GM23248 (cell line): ENCODE data around the gene ANO4. TPM values are rescaled to one million over a fixed set of nuclear protein-coding genes. Genes with fewer than 3 reads are reported as not detected.
A peak's percentile ranks its signal among the peaks of the same experiment; 100 is the strongest.

Experiments
- DNase-seq: peaks from one replicate; pipeline ENCODE4 v3.0.0-alpha.2; 2015
- H2AFZ ChIP-seq: fragments of 200-600 bp; sonication (generic); 2 replicates; pipeline ENCODE4 v1.6.1; 2016; ENCODE audit warnings: antibody characterized with exemption
- H3F3A ChIP-seq: fragments of 200-600 bp; sonication (generic); 2 replicates; pipeline ENCODE4 v1.6.1; 2016; ENCODE audit warnings: mild to moderate bottlenecking, antibody characterized with exemption, mixed run types; ENCODE audit not compliant: insufficient read depth
- H3K27ac ChIP-seq: fragments of 200-600 bp; sonication (generic); 2 replicates; pipeline ENCODE4 v1.5.1; 2016; ENCODE audit warnings: mild to moderate bottlenecking
- H3K27me3 ChIP-seq: fragments of 200-600 bp; sonication (generic); replicated peaks from 2 replicates; pipeline ENCODE4 v1.6.1; 2016; ENCODE audit warnings: mild to moderate bottlenecking; ENCODE audit not compliant: insufficient read depth
- H3K36me3 ChIP-seq: fragments of 200-600 bp; sonication (generic); 2 replicates; pipeline ENCODE4 v1.6.1; 2016; ENCODE audit warnings: low read depth, mild to moderate bottlenecking
- H3K4me1 ChIP-seq: fragments of 200-600 bp; sonication (generic); 2 replicates; pipeline ENCODE4 v1.6.1; 2016; ENCODE audit warnings: mild to moderate bottlenecking; ENCODE audit not compliant: insufficient read depth
- H3K4me2 ChIP-seq: fragments of 200-600 bp; sonication (generic); one replicate; pipeline ENCODE4 v1.6.1; 2016; ENCODE audit warnings: mild to moderate bottlenecking; ENCODE audit not compliant: unreplicated experiment
- H3K4me3 ChIP-seq: fragments of 200-600 bp; sonication (generic); 2 replicates; pipeline ENCODE4 v1.5.1; 2016; ENCODE audit warnings: mild to moderate bottlenecking
- H3K79me2 ChIP-seq: fragments of 200-600 bp; sonication (generic); 2 replicates; pipeline ENCODE4 v1.6.1; 2016; ENCODE audit warnings: mild to moderate bottlenecking; ENCODE audit not compliant: insufficient read depth
- H3K9ac ChIP-seq: fragments of 200-600 bp; sonication (generic); 2 replicates; pipeline ENCODE4 v1.6.1; 2016; ENCODE audit warnings: mild to moderate bottlenecking
- H3K9me2 ChIP-seq: fragments of 200-600 bp; sonication (generic); 2 replicates; pipeline ENCODE4 v1.6.1; 2016; ENCODE audit warnings: mixed run types, mild to moderate bottlenecking, moderate library complexity; ENCODE audit not compliant: insufficient read depth
- H3K9me3 ChIP-seq: fragments of 200-600 bp; sonication (generic); one replicate; pipeline ENCODE4 v1.6.1; 2017; ENCODE audit warnings: low read depth
- H4K20me1 ChIP-seq: fragments of 200-600 bp; sonication (generic); 2 replicates; pipeline ENCODE4 v1.6.0; 2016; ENCODE audit not compliant: insufficient read depth
- EZH2 ChIP-seq: fragments of 200-600 bp; sonication (generic); IDR thresholded peaks from 2 replicates; pipeline ENCODE4 v1.6.1; 2018; ENCODE audit warnings: antibody characterized with exemption, mild to moderate bottlenecking; ENCODE audit not compliant: insufficient read depth, poor library complexity, severe bottlenecking
- EZH2phosphoT487 ChIP-seq: fragments of 200-600 bp; sonication (generic); IDR thresholded peaks from 2 replicates; pipeline ENCODE4 v1.6.1; 2018; ENCODE audit warnings: antibody characterized with exemption, moderate library complexity, mild to moderate bottlenecking, low read depth; ENCODE audit not compliant: insufficient read depth
- WGBS, 2 experiments: methylation state at CpG; one replicate each; pipeline ENCODE4 v1.1.6; 2015 to 2017; ENCODE audit warnings: low lambda C conversion rate in 2 of 2, low coverage in 1 of 2; ENCODE audit errors: missing lambda C conversion rate in 2 of 2; 5-methylcytosine and 5-hydroxymethylcytosine counted together
- in situ Hi-C: fragments of 300-500 bp; cut with MboI; formaldehyde crosslinking; loops from 2 replicates; pipeline ENCODE4 v1.15.0; 2020
- polyA plus RNA-seq: library from polyadenylated mRNA; unstranded; fragments of >200 nt; fragmentation: Nextera tagmentation; extraction: Ambion mirVana; gene quantifications from 2 replicates; pipeline ENCODE4 v1.2.1, GENCODE V29; 2016
- total RNA-seq: library from RNA; depleted of rRNA; stranded (reverse); fragments of >200 nt; shearing (Covaris generic); gene quantifications from 2 replicates; pipeline ENCODE4 v1.2.3, GENCODE V29; 2014

ANO4 gene
- total and polyA plus RNA-seq, 2 experiments from 2014 or later, result 6.6 to 7.6 TPM

DNA sequence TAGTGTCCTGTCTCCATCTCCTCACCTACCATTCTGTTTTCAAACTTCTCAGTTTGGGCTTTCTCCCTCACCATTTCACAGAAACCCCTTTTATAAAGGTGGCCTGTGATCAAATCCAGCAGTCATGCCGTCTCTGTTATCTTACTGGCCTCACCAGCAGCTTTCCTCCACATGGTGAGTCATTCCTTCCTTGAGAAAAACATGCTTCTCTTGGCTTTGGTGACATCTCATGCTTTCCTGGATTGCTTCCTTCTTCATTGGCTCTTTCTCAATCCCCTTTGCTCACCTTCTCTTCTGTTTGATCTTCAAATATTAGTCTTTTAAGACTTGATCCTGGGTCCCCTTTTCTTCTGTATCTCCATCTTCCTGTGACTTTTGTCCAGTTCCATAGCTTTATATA, 164.9 kb downstream of the ANO4 start:
- in situ Hi-C loops, result no loop called here
- Histone ChIP-seq H3K79me2 (no peaks in the 10 kb centered on the region), H3K4me2 (no peak overlapping the region), H3K27ac (no peak overlapping the region), H4K20me1 (no peaks in the 10 kb centered on the region; the same call in 1 of the 2 replicates), H3K9ac (no peak overlapping the region), H3K4me3 (no peak overlapping the region), H3F3A (peaks cover 6% of the 10 kb centered on the region; the same call in 1 of the 2 replicates), H3K9me2 (no peaks in the 10 kb centered on the region), H3K27me3 (no peaks in the 10 kb centered on the region), H3K9me3 (no peaks in the 10 kb centered on the region), H3K36me3 (no peaks in the 10 kb centered on the region), H3K4me1 (peaks cover 20% of the 10 kb centered on the region; the same call in 1 of the 2 replicates), H2AFZ (no peak overlapping the region)
- DNase-seq, result peak; percentile 91
- no peak for TF ChIP-seq EZH2
- 0 to 3% methylated on average over 1 of the region's 1 CpG for WGBS, 2 experiments

DNA sequence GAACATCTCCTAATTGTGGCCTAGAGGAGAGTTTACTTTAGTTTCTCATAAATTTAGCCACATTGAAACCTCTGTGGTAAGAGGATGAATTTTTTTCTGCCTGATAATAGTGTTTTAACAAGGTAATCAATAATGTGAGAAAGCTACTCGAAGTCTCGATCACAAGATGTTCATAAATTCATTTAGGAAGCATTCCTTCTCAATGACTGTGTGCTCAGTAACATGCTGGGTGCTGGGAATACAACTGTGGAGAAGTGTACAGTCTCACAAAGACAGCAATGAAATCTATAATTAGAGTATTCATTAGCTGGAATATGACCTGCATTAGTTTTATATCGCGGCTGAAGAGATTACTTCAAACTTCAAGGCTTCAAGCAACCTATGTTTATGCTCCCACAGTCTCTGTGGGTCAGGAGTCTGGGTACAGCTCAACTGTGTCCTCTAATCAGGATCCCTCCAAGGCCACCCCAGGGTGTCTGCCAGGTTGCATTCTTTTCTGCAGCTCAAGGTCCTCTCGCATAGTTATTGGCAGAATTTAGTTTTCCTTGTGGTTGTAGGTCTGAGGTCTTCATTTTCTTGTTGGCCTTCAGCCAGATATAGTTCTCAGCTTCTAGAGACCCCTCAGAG, 167.6 kb downstream of the ANO4 start:
- H3K36me3 ChIP-seq, result no peaks in the 10 kb centered on the region
- no peak overlapping the region for H2AFZ ChIP-seq
- no peaks in the 10 kb centered on the region for H3K9me3 ChIP-seq
- TF ChIP-seq EZH2, result no peak
- TF ChIP-seq EZH2phosphoT487, result no peak
- H3K79me2 ChIP-seq, result no peaks in the 10 kb centered on the region
- no peak overlapping the region for H3K27ac ChIP-seq
- WGBS, 2 experiments, result 92 to 94% methylated on average over 5 of the region's 5 CpGs
- in situ Hi-C loops, result no loop called here
- no peaks in the 10 kb centered on the region for H3K27me3 ChIP-seq
- H3K9ac ChIP-seq, result no peak overlapping the region
- no peak overlapping the region for H3K4me3 ChIP-seq
- H3F3A ChIP-seq, result peaks cover 6% of the 10 kb centered on the region; the same call in 1 of the 2 replicates
- no peak for DNase-seq
- H3K9me2 ChIP-seq, result no peaks in the 10 kb centered on the region
- no peaks in the 10 kb centered on the region; the same call in 1 of the 2 replicates for H4K20me1 ChIP-seq
- peaks cover 9% of the 10 kb centered on the region; the same call in 1 of the 2 replicates for H3K4me1 ChIP-seq
- H3K4me2 ChIP-seq, result no peak overlapping the region

DNA sequence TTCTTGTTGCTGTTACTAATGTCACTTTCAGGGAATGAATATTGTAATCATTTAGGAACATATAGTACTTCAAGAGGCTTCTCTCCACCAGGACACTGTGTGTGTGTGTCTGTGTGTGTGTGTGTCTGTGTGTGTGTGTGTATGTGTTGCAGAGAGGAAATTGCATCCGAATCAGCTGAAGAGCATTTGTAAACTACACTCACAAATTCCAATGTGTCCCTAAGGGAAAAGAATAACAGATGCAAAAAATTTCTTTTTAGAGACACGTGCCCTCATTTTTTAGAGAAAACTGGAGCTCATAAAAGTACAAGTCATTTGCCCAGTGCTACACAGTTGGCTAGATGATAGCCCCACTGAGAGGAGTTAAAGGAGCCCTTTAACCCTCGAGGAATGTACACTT, 168.8 kb downstream of the ANO4 start:
- 23 to 24% methylated on average over 3 of the region's 3 CpGs for WGBS, 2 experiments

DNA sequence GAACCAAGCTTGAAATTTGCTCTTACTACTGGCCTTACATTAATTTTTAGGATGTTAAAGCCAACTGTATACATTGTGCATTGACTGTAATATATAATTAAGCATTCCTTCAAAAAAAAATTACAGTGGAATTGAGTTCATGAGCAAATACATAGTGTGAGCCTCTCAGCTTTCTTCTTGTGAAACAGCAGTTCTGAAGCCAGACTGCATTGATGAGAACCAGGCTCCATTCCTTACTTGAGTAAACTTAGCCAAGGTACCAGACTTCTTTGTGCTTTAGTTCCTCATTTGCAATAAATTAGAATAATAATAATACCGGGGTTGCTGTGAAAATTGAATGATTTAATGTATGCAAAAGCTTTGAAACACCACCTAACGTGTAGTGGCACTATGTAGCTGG, 169.5 kb downstream of the ANO4 start:
- H3K9me2 ChIP-seq, result no peaks in the 10 kb centered on the region
- no peaks in the 10 kb centered on the region for H3K79me2 ChIP-seq
- H4K20me1 ChIP-seq, result no peaks in the 10 kb centered on the region; the same call in 1 of the 2 replicates
- DNase-seq, result no peak
- no peak overlapping the region for H3K27ac ChIP-seq
- TF ChIP-seq EZH2phosphoT487 (no peak), EZH2 (no peak)
- no peaks in the 10 kb centered on the region for H3K27me3 ChIP-seq
- peaks cover 9% of the 10 kb centered on the region; the same call in 1 of the 2 replicates for H3K4me1 ChIP-seq
- 38 to 44% methylated on average over 2 of the region's 2 CpGs for WGBS, 2 experiments
- in situ Hi-C loops, result no loop called here
- no peak overlapping the region for H3K9ac ChIP-seq
- no peaks in the 10 kb centered on the region for H3K36me3 ChIP-seq
- H3K4me2 ChIP-seq, result no peak overlapping the region
- no peaks in the 10 kb centered on the region for H3K9me3 ChIP-seq
- H3F3A ChIP-seq, result peaks cover 6% of the 10 kb centered on the region; the same call in 1 of the 2 replicates
- H3K4me3 ChIP-seq, result no peak overlapping the region
- no peak overlapping the region for H2AFZ ChIP-seq

More for the DNA sequence above, 168.8 kb downstream of the ANO4 start:
- Histone ChIP-seq H3K9me3 (no peaks in the 10 kb centered on the region), H3K9me2 (no peaks in the 10 kb centered on the region), H3K36me3 (no peaks in the 10 kb centered on the region), H3K79me2 (no peaks in the 10 kb centered on the region), H3K4me1 (peaks cover 9% of the 10 kb centered on the region; the same call in 1 of the 2 replicates), H3K27ac (no peak overlapping the region), H4K20me1 (no peaks in the 10 kb centered on the region; the same call in 1 of the 2 replicates), H3K27me3 (no peaks in the 10 kb centered on the region), H3K9ac (no peak overlapping the region), H3K4me2 (no peak overlapping the region), H3F3A (peaks cover 6% of the 10 kb centered on the region; the same call in 1 of the 2 replicates), H3K4me3 (no peak overlapping the region), H2AFZ (no peak overlapping the region)
- peak; percentile 3 for DNase-seq
- no peak for TF ChIP-seq EZH2
- TF ChIP-seq EZH2phosphoT487, result no peak
- in situ Hi-C loops, result no loop called here
